H1 (cell line): ENCODE results near the gene FFAR2. TPM values are rescaled to one million over a fixed set of nuclear protein-coding genes. Genes with fewer than 3 reads are reported as not detected.

Source experiments
- HDAC2 ChIP-seq, 2 experiments: fragments of 300-600 bp in 1 of 2; sonication (generic) in 1 of 2; IDR thresholded peaks; 2 replicates each; pipeline ENCODE4 v1.6.1; 2011 to 2012; ENCODE audit warnings: low read depth in 2 of 2, low read length in 2 of 2, mild to moderate bottlenecking in 2 of 2, moderate library complexity in 2 of 2, borderline replicate concordance in 1 of 2, inconsistent platforms in 1 of 2
- NRF1 ChIP-seq: IDR thresholded peaks from 2 replicates; pipeline ENCODE4 v1.6.1; 2011; ENCODE audit warnings: mild to moderate bottlenecking, low read depth, low read length, improper control_type of control experiment
- POLR2A ChIP-seq, 2 experiments: IDR thresholded peaks; 1 replicate in 1 of 2; 2 replicates in 1 of 2; pipeline ENCODE4 v1.6.1; 2011; ENCODE audit warnings: low read depth in 2 of 2, low read length in 2 of 2, mild to moderate bottlenecking in 2 of 2; ENCODE audit errors: control extremely low read depth in 1 of 2
- SAP30 ChIP-seq: fragments of 300-600 bp; sonication (generic); IDR thresholded peaks from 2 replicates; pipeline ENCODE4 v1.7.1; 2012; ENCODE audit warnings: low read length, moderate library complexity, mild to moderate bottlenecking, inconsistent platforms; ENCODE audit not compliant: insufficient read depth, insufficient replicate concordance
- TBP ChIP-seq: IDR thresholded peaks from 2 replicates; pipeline ENCODE4 v1.6.1; 2011; ENCODE audit warnings: low read depth, low read length, improper control_type of control experiment
- YY1 ChIP-seq: IDR thresholded peaks from 2 replicates; pipeline ENCODE4 v1.6.1; 2011; ENCODE audit warnings: low read depth, mild to moderate bottlenecking, low read length
- polyA plus RNA-seq, 7 experiments: library from polyadenylated mRNA; depleted of rRNA in 3 of 7; stranded (reverse) in 5 of 7; unstranded in 2 of 7; fragments of >200 nt in 5 of 7; fragments of 200-250 nt in 2 of 7; gene quantifications; 1 replicate in 5 of 7; 2 replicates in 1 of 7; 4 replicates in 1 of 7; pipeline versions ENCODE4 v1.2.1 to v1.2.3, GENCODE V29; 2011 to 2013; ENCODE audit warnings: missing spikeins in 2 of 7, mixed read lengths in 2 of 7
- total RNA-seq: library from RNA; stranded (reverse); fragmentation: NEBNext Ultra II Directional; extraction: Animal tissue kit (Norgen Biotek cat#: 25700); gene quantifications from 2 replicates; pipeline ENCODE4 v1.2.1, GENCODE V29; 2021

FFAR2 gene
- total and polyA plus RNA-seq, 2 of the 8 experiments (the other 6 are each of a cell fraction or from before 2014, with no cell fraction given): not detected

DNA sequence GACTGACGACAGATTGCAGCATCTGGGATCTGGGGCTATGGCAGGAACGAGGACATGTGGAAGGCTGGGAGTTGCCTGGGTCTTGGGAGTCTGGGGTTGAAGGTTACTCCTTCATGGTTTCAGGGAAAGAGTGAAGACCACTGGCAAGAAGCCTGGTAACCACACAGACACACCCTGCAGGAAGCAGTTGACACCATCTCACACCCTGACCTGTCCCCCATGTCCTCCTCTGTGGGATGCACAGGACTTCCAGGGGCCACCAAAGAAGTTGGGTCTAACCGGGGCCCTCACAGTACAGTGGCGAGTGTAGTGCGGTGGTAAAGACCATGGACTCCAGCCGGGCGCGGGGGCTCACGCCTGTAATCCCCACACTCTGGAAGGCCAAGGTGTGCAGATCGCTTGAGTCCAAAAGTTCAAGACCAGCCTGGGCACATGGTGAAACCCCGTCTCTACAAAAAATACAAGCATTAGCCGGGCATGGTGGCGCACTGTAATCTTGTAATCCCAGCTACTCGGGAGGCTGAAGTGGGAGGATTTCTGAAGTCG, 10.6 kb upstream of the FFAR2 start (continued):
- TF ChIP-seq HDAC2 (IDR thresholded peaks at IDR 0.05; ENCODE audit: borderline replicate concordance in 1 of 2, low read depth in 2 of 2, low read length in 2 of 2) (no peak), SAP30 (no peak), NRF1 (no peak), YY1 (no peak), POLR2A (IDR thresholded peaks at IDR 0.05; ENCODE audit: control extremely low read depth in 1 of 2, low read depth in 2 of 2, low read length in 2 of 2) (no peak), TBP (no peak)
